ENCODE measurements around the gene KLHL29.

Gene KLHL29

GRCh38 chr2:23423062-23423872, 38.3 kb downstream of the KLHL29 start:
- DNase-seq: no peak

GRCh38 chr2:23423873-23424680, 39.1 kb downstream of the KLHL29 start:
- peak; percentile 20 for DNase-seq

- no peak for DNase-seq
Measured at GRCh38 chr2:23425338-23425871, 40.4 kb downstream of the KLHL29 start.

- DNase-seq: no peak
Measured at GRCh38 chr2:23425885-23426262, 40.9 kb downstream of the KLHL29 start.

- DNase-seq: no peak
Measured at GRCh38 chr2:23426263-23426905, 41.4 kb downstream of the KLHL29 start.

- no peak for DNase-seq
Measured at GRCh38 chr2:23427350-23427749, 42.4 kb downstream of the KLHL29 start.

- DNase-seq: no peak
Measured at GRCh38 chr2:23427976-23428375, 43.0 kb downstream of the KLHL29 start.

- no peak for DNase-seq
Measured at GRCh38 chr2:23429036-23429435, 44.1 kb downstream of the KLHL29 start.

- DNase-seq: no peak
Measured at GRCh38 chr2:23430263-23430662, 45.3 kb downstream of the KLHL29 start.

GRCh38 chr2:23432531-23432930, 47.6 kb downstream of the KLHL29 start:
- DNase-seq: no peak

GRCh38 chr2:23433282-23433681, 48.3 kb downstream of the KLHL29 start:
- DNase-seq: no peak

GRCh38 chr2:23434721-23435121, 49.7 kb downstream of the KLHL29 start:
- no peak for DNase-seq

- no peak for DNase-seq
Measured at GRCh38 chr2:23435250-23436035, 50.5 kb downstream of the KLHL29 start.

- peak; percentile 65 for DNase-seq
Measured at GRCh38 chr2:23436346-23437098, 51.5 kb downstream of the KLHL29 start.

GRCh38 chr2:23441414-23441813, 56.4 kb downstream of the KLHL29 start:
- no peak for DNase-seq

- no peak for DNase-seq
Measured at GRCh38 chr2:23445450-23445868, 60.5 kb downstream of the KLHL29 start.

GRCh38 chr2:23446916-23447315, 61.9 kb downstream of the KLHL29 start:
- DNase-seq: no peak

GRCh38 chr2:23447405-23447804, 62.4 kb downstream of the KLHL29 start:
- no peak for DNase-seq

- DNase-seq: no peak
Measured at GRCh38 chr2:23448906-23449305, 63.9 kb downstream of the KLHL29 start.

GRCh38 chr2:23449413-23449812, 64.4 kb downstream of the KLHL29 start:
- DNase-seq: no peak

- no peak for DNase-seq
Measured at GRCh38 chr2:23449831-23450331, 64.9 kb downstream of the KLHL29 start.

GRCh38 chr2:23452372-23452771, 67.4 kb downstream of the KLHL29 start:
- no peak for DNase-seq
